Coronary artery (tissue), 2 donors: ENCODE measurements around the gene PPP5C.

Source experiments
- DNase-seq: peaks from one replicate; pipeline ENCODE4 v3.0.0-alpha.2; 2017; ENCODE audit warnings: low spot score
- H3K27ac ChIP-seq, 2 donors: fragments of 200-600 bp; sonication (generic); one replicate each; pipeline ENCODE4 v1.5.1; 2016 to 2019
- H3K4me3 ChIP-seq: fragments of 200-600 bp; sonication (generic); 2 replicates; pipeline ENCODE4 v1.5.1; 2016; ENCODE audit warnings: mild to moderate bottlenecking, moderate library complexity
- TF ChIP-seq, protein P1 (sequence below): fragments of 200-600 bp; sonication (generic); IDR thresholded peaks from one replicate; pipeline ENCODE4 v1.5.1; 2019; ENCODE audit warnings: antibody characterized with exemption

PPP5C gene

GRCh38 chr19:46347572-46347883, 641 bp downstream of the PPP5C start:
- no peak for DNase-seq
- Histone ChIP-seq H3K4me3 (peak overlapping the region; percentile 96), H3K27ac (peak overlapping the region; percentile 72 to 87)
- TF ChIP-seq, protein P1, sequence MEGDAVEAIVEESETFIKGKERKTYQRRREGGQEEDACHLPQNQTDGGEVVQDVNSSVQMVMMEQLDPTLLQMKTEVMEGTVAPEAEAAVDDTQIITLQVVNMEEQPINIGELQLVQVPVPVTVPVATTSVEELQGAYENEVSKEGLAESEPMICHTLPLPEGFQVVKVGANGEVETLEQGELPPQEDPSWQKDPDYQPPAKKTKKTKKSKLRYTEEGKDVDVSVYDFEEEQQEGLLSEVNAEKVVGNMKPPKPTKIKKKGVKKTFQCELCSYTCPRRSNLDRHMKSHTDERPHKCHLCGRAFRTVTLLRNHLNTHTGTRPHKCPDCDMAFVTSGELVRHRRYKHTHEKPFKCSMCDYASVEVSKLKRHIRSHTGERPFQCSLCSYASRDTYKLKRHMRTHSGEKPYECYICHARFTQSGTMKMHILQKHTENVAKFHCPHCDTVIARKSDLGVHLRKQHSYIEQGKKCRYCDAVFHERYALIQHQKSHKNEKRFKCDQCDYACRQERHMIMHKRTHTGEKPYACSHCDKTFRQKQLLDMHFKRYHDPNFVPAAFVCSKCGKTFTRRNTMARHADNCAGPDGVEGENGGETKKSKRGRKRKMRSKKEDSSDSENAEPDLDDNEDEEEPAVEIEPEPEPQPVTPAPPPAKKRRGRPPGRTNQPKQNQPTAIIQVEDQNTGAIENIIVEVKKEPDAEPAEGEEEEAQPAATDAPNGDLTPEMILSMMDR, result peak; percentile 22

DNA sequence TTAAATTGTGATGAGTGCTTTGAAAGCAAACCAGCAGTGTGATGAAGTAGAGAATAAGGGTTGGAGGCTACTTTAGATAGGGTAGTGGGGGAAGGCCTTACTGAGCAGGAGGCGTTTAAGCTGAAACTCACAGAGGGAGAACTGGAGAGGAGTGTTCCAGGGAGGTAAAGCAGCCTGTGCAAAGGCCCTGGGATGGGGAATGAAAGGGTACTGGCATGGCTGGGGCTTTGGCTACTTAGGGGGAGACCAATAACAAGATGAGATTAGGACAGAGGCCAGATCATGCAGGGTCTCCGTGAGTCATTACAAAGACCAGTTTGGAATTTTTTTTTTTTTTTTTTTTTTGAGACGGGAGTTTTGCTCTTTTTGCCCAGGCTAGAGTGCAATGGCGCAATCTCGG, 1.1 kb downstream of the PPP5C start:
- peak overlapping the region; percentile 96 for H3K4me3 ChIP-seq
- H3K27ac ChIP-seq, result no peak overlapping the region

GRCh38 chr19:46349311-46349993, 2.6 kb downstream of the PPP5C start:
- TF ChIP-seq, protein P1, result no peak

More for the DNA sequence above, 1.1 kb downstream of the PPP5C start:
- no peak for DNase-seq
- TF ChIP-seq, protein P1, result no peak

DNA sequence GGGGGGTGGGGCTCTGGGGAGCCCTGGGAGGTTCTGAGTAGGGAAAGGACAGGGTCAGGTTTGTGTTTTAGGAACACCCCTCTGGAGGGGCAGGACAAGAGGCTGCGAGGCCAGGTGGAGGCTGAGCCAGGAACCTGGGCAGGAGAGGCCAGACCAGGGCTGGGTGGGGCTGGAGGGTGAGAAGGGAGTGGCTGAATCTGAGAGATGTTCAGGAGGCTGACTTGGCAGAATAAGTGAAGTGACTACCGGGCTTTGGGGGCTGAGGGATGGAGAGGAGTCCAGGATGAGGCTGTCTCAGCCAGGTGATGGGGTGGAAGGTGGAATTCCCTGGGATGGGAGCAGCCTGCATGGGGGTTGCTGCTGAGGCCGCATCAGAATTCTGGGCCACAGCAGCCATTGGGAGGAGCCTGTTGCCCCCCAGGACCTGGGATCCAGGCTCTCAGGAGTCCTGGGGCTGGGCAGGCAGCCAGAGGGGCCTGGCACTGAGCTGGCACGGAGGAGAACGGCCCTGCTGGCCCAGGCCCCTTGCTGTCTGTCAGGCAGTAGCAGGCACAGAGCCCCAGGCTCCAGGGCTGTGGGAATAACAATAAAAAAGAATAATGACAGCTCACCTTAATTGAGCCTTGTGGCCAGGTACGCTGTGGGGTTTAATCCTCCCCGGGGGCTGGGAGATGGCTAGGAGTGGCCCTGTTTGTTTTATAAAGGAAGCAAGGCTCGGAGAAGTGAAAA, 3.3 kb downstream of the PPP5C start:
- DNase-seq, result no peak
- Histone ChIP-seq H3K27ac (peak overlapping the region; percentile 35 to 50), H3K4me3 (peak overlapping the region; percentile 20)
- TF ChIP-seq, protein P1, result no peak

More at GRCh38 chr19:46349311-46349993, 2.6 kb downstream of the PPP5C start:
- Histone ChIP-seq H3K27ac (peak overlapping the region in 1 of 2 donors; percentile 50), H3K4me3 (peak overlapping the region; percentile 20)
- DNase-seq, result no peak

GRCh38 chr19:46350758-46351159, 3.9 kb downstream of the PPP5C start:
- TF ChIP-seq, protein P1, result no peak
- Histone ChIP-seq H3K27ac (peak overlapping the region; percentile 35 to 50), H3K4me3 (peak overlapping the region; percentile 20)
- no peak for DNase-seq

DNA sequence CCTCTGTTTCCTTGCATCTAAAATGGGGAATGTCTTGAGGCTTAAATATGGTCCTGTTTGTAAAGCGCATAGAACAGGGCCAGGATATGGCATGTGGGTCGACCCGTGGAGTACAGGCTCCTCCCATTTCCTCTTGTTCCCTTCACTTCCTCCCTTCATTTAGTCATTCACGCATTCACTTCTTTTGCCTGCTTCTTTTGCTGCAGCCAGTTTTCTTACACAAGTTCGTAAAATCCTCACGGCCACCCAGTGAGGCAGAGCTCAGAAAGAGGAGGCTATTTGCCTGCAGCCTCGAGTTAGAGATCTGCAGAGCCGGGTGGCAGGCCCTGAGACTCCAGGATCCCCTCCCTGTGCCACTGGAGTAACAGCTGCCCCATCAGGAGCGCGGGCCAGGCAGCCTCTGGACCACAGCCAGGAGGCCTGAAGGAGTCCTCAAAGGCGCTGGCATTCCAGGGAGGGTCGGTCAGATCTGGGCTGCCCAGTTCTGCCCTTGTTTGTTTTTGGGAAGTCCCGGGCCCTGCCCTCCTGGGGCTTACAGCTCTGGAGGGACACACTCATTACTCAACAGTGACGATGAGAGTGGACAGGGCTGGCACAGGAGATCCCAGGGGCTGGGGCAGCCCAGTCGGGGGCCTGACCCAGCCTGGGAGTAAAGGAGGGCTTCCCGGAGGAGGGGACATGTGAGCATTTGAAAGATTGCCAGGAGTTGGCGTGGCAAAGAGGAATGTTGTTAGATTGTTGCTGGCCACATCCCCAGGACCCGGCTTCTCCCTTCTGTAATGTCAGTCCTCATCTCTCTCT, 4.6 kb downstream of the PPP5C start:
- Histone ChIP-seq H3K4me3 (peak overlapping the region; percentile 20), H3K27ac (peak overlapping the region; percentile 35 to 50)
- TF ChIP-seq, protein P1, result no peak
- DNase-seq, result peak; percentile 93
